K562 treated with DMSO at 1 percent for 48 hours (cell line): ENCODE results near the gene TINAGL1. TPM values are rescaled to one million over a fixed set of nuclear protein-coding genes. Genes with fewer than 3 reads are reported as not detected.

ENCODE experiments used
- total RNA-seq: library from RNA; unstranded; fragments of 300-600 nt; gene quantifications from 2 replicates; pipeline ENCODE4 v1.2.3, GENCODE V29; 2022; ENCODE audit warnings: low replicate concordance; ENCODE audit errors: extremely low read depth

The TINAGL1 gene
- not detected in 2 replicates for total RNA-seq

DNA sequence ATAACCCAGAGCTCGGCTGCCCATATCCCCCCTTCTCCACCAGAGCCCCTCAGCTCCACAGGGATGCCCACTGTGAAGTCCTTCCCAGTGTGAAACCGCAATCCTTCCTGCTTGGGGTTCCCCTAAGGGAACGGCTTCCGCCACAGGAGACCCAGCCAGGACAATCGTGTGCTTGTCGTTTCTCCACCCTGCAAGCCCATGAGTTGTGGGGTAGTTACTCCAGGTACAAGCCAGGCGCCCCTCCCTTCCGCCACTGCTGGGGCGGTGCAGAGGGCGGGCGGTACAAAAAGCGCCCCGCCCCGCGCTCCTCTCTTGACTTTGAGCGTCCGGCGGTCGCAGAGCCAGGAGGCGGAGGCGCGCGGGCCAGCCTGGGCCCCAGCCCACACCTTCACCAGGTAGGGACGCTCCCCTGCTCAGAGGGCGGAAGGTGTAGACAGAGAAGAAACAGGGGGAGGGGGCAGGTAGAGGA, at the start of gene TINAGL1:
TSS of gene TINAGL1 (plus strand) at position 315 of the 469 bp plus-strand sequence. CDS start 634 bp downstream, outside the sequence.

GRCh38 chr1:31617218-31617915, 41.1 kb downstream of the TINAGL1 start, which contains the start of gene HCRTR1:
Gene HCRTR1 (plus strand): TSS chr1:31617689. CDS start chr1:31619193, 1,504 bp downstream.

Other genes starting within 250 kb of the TINAGL1 start
- not detected in 2 replicates for gene FABP3, start 203.4 kb upstream of the TINAGL1 start, total RNA-seq
- not detected in 2 replicates for gene SERINC2, start 163.3 kb upstream of the TINAGL1 start, total RNA-seq
- not detected in 2 replicates for gene HCRTR1, start 41.2 kb downstream of the TINAGL1 start, total RNA-seq
- gene PEF1, start 68.4 kb downstream of the TINAGL1 start, total RNA-seq = not detected in 2 replicates
- gene COL16A1, start 127.5 kb downstream of the TINAGL1 start, total RNA-seq = not detected in 2 replicates
- gene ADGRB2, start 187.8 kb downstream of the TINAGL1 start, total RNA-seq = not detected in 2 replicates
- gene SPOCD1, start 239.5 kb downstream of the TINAGL1 start, total RNA-seq = not detected in 2 replicates